ENCODE results near the gene REEP1.
"Not testable (repeated sequence)": the region's sequence is repeated elsewhere in the genome, so short reads cannot be mapped to it uniquely, and the experiment has no call there.

Gene REEP1

GRCh38 chr2:86224645-86225355 lies 112.6 kb downstream of the REEP1 start:
- no peak for DNase-seq (ENCODE audit: low read depth in 2 of 2)

- DNase-seq (ENCODE audit: low read depth in 2 of 2) = no peak
Measured at GRCh38 chr2:86223927-86224560, 113.4 kb downstream of the REEP1 start.

- DNase-seq (ENCODE audit: low read depth in 2 of 2) = no peak
Measured at GRCh38 chr2:86223140-86223926, 114.1 kb downstream of the REEP1 start.

GRCh38 chr2:86221066-86221684 lies 116.3 kb downstream of the REEP1 start:
- peak; percentile 16 to 49 for DNase-seq (ENCODE audit: low read depth in 2 of 2)

GRCh38 chr2:86219896-86220295 lies 117.5 kb downstream of the REEP1 start:
- DNase-seq (ENCODE audit: low read depth in 2 of 2) = no peak

GRCh38 chr2:86218124-86218523 lies 119.3 kb downstream of the REEP1 start:
- DNase-seq (ENCODE audit: low read depth in 2 of 2) = no peak

- no peak for DNase-seq (ENCODE audit: low read depth in 2 of 2)
Measured at GRCh38 chr2:86216575-86217555, 120.6 kb downstream of the REEP1 start.

GRCh38 chr2:86214503-86214832 lies 123.0 kb downstream of the REEP1 start:
- no peak for DNase-seq (ENCODE audit: low read depth in 2 of 2)

- no peak for DNase-seq (ENCODE audit: low read depth in 2 of 2)
Measured at GRCh38 chr2:86213699-86214502, 123.5 kb downstream of the REEP1 start.

- no peak for DNase-seq (ENCODE audit: low read depth in 2 of 2)
Measured at GRCh38 chr2:86213056-86213455, 124.4 kb downstream of the REEP1 start.

- no peak for DNase-seq (ENCODE audit: low read depth in 2 of 2)
Measured at GRCh38 chr2:86211796-86212188, 125.6 kb downstream of the REEP1 start.

- no peak for DNase-seq (ENCODE audit: low read depth in 2 of 2)
Measured at GRCh38 chr2:86211033-86211795, 126.2 kb downstream of the REEP1 start.

GRCh38 chr2:86204458-86204857 lies 133.0 kb downstream of the REEP1 start:
- no peak for DNase-seq (ENCODE audit: low read depth in 2 of 2)

GRCh38 chr2:86203614-86204013 lies 133.8 kb downstream of the REEP1 start:
- no peak for DNase-seq (ENCODE audit: low read depth in 2 of 2)

GRCh38 chr2:86202702-86203101 lies 134.7 kb downstream of the REEP1 start:
- DNase-seq (ENCODE audit: low read depth in 2 of 2) = no peak

- no peak for DNase-seq (ENCODE audit: low read depth in 2 of 2)
Measured at GRCh38 chr2:86202336-86202692, 135.1 kb downstream of the REEP1 start.

- DNase-seq (ENCODE audit: low read depth in 2 of 2) = no peak
Measured at GRCh38 chr2:86201671-86202335, 135.6 kb downstream of the REEP1 start.

GRCh38 chr2:86200564-86200963 lies 136.9 kb downstream of the REEP1 start:
- DNase-seq (ENCODE audit: low read depth in 2 of 2) = not testable (repeated sequence)

GRCh38 chr2:86199834-86200177 lies 137.6 kb downstream of the REEP1 start:
- no peak for DNase-seq (ENCODE audit: low read depth in 2 of 2)

All from activated CD4-positive, alpha-beta T cell treated with anti-CD3 and anti-CD28 coated beads for 24 hours (primary cell).